PC-9 (cell line): ENCODE data around the gene TLR6.

Experiments
- CTCF ChIP-seq: fragments of 200-600 bp; sonication (generic); conservative IDR thresholded peaks from 2 replicates; pipeline ENCODE4 v1.6.1; 2017; ENCODE audit warnings: mixed run types, antibody characterized with exemption, mild to moderate bottlenecking, moderate library complexity
- EZH2 ChIP-seq: fragments of 200-600 bp; sonication (generic); IDR thresholded peaks from 2 replicates; pipeline ENCODE4 v1.8.0; 2017; ENCODE audit warnings: antibody characterized with exemption, low read depth

- TF ChIP-seq CTCF (no peak), EZH2 (no peak)
Observed at GRCh38 chr4:38904090-38904666, 47.6 kb upstream of the TLR6 start.
